ENCODE data around the gene MUSK. TPM values are rescaled to one million over a fixed set of nuclear protein-coding genes. Genes with fewer than 3 reads are reported as not detected.

Gene MUSK
- total and polyA plus RNA-seq, 2 of the 8 experiments (the other 6 are each of a cell fraction or from before 2014, with no cell fraction given) = not detected

DNA sequence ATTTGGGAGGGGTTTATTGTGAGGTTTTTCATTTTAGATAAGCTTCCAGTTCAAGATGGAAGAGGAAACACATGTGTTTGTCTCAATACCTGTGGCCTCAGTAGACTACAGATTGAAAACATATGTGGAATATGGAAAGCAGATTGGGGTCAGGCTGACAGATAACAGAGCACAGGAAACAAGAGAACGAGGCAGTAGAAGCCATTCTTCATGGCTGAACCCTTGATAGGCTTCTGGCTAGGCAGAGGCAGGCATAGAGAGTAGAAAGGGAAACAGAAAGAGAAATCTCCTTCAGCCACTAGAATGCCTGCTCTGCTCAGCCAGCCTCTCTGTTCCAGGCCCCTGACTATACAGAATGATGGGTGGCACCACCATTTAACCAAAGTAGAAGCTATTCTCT, 152.5 kb downstream of the MUSK start:
- CTCF ChIA-PET (ENCODE audit: partially characterized antibody) = interaction anchor here (0.6 to 1.6 kb wide), 4 partner anchors 10 to 184 kb away, joined by 3 to 4 read pairs (median 3); no protein-coding TSS in a partner anchor
- H3K4me3 ChIP-seq (ENCODE audit: extremely low read depth in 1 of 4, insufficient read depth in 2 of 4, low read depth in 3 of 4, low read length in 4 of 4) = no peak overlapping the region
- H3K79me1 ChIP-seq (ENCODE audit: low read depth, low read length) = no peaks in the 10 kb centered on the region
- H3K23me2 ChIP-seq (ENCODE audit: low read depth, low read length) = no peaks in the 10 kb centered on the region
- DNase-seq (ENCODE audit: low read depth in 1 of 2, low spot score in 2 of 2) = no peak
- no peak overlapping the region for H4K91ac ChIP-seq (replicated peaks; ENCODE audit: insufficient read length, low read length)
- no peak overlapping the region for H2BK15ac ChIP-seq (ENCODE audit: low read length)
- no peak overlapping the region for H3K14ac ChIP-seq (ENCODE audit: insufficient read length)
- H3K27ac ChIP-seq (ENCODE audit: low read depth, low read length) = no peak overlapping the region
- no peak overlapping the region for H3K56ac ChIP-seq (replicated peaks; ENCODE audit: insufficient read length, low read depth, low read length)
- 93% methylated on average over 1 of the region's 1 CpG; no CpG with 5 or more reads in 1 of the 2 experiments for WGBS, 2 experiments (ENCODE audit: extremely low coverage in 1 of 2, insufficient coverage in 1 of 2, insufficient read length in 1 of 2, insufficient replicate concordance in 2 of 2, low coverage in 1 of 2, low lambda C conversion rate in 2 of 2, missing lambda C conversion rate in 1 of 2)
- H4K5ac ChIP-seq (ENCODE audit: insufficient read length, low read depth, low read length) = no peak overlapping the region
- no peak overlapping the region for H3K23ac ChIP-seq (ENCODE audit: insufficient read length)
- H2BK12ac ChIP-seq (ENCODE audit: low read depth, low read length) = no peak overlapping the region
- TF ChIP-seq EZH2 (IDR thresholded peaks at IDR 0.05; ENCODE audit: low read depth, low read length, severe bottlenecking) (no peak), FOSL1 (IDR thresholded peaks at IDR 0.05; ENCODE audit: insufficient read depth, low read depth, low read length) (no peak), ATF3 (IDR thresholded peaks at IDR 0.05; ENCODE audit: insufficient read depth, low read depth, low read length) (no peak), PHF8 (conservative IDR thresholded peaks at IDR 0.05; ENCODE audit: low read depth, low read length) (no peak), POLR2A (IDR thresholded peaks at IDR 0.05; ENCODE audit: control extremely low read depth in 1 of 2, low read depth in 2 of 2, low read length in 2 of 2) (no peak), HDAC2 (IDR thresholded peaks at IDR 0.05; ENCODE audit: borderline replicate concordance in 1 of 2, low read depth in 2 of 2, low read length in 2 of 2) (no peak), MAX (IDR thresholded peaks at IDR 0.05) (no peak), RNF2 (IDR thresholded peaks at IDR 0.05; ENCODE audit: borderline replicate concordance, low read depth, low read length, missing control alignments, poor library complexity, severe bottlenecking) (no peak), YY1 (IDR thresholded peaks at IDR 0.05; ENCODE audit: low read depth, low read length) (no peak)
- H3K27me3 ChIP-seq (replicated peaks in 1 of 4; ENCODE audit: control insufficient read depth in 3 of 4, extremely low read depth in 1 of 4, insufficient read depth in 3 of 4, low read length in 3 of 4) = no peaks in the 10 kb centered on the region
- H2AFZ ChIP-seq (ENCODE audit: low read length) = no peak overlapping the region
- H3K9me3 ChIP-seq (ENCODE audit: insufficient read depth in 2 of 2, low read depth in 1 of 2, low read length in 1 of 2) = no peaks in the 10 kb centered on the region
- no peak overlapping the region for H2BK20ac ChIP-seq (ENCODE audit: low read length)
- H2AK5ac ChIP-seq (ENCODE audit: low read depth, low read length) = no peak overlapping the region
- no peak overlapping the region for H3K18ac ChIP-seq (ENCODE audit: extremely low read depth, low read length)
- H3K4ac ChIP-seq (replicated peaks; ENCODE audit: insufficient read length, low read depth, low read length) = no peak overlapping the region
- H2BK120ac ChIP-seq (replicated peaks; ENCODE audit: low read depth, low read length) = no peak overlapping the region
- no peaks in the 10 kb centered on the region for H3K79me2 ChIP-seq (ENCODE audit: control insufficient read depth in 1 of 2, insufficient read depth in 2 of 2, low read length in 2 of 2)
- H3K9ac ChIP-seq (replicated peaks in 1 of 4; ENCODE audit: extremely low read depth in 1 of 4, low read depth in 3 of 4, low read length in 3 of 4) = no peak overlapping the region
- no peaks in the 10 kb centered on the region for H3K36me3 ChIP-seq (ENCODE audit: control insufficient read depth in 2 of 4, insufficient read depth in 4 of 4, low read length in 3 of 4)
- no peak for FAIRE-seq
- H2BK5ac ChIP-seq (ENCODE audit: low read depth, low read length) = no peak overlapping the region
- POLR2A ChIA-PET (ENCODE audit: partially characterized antibody) = no interaction called here
- no peaks in the 10 kb centered on the region for H4K20me1 ChIP-seq (replicated peaks in 1 of 2; ENCODE audit: control insufficient read depth in 1 of 2, insufficient read depth in 2 of 2, low read length in 2 of 2)
- H3K4me1 ChIP-seq (replicated peaks in 1 of 4; ENCODE audit: control insufficient read depth in 3 of 4, insufficient read depth in 4 of 4, low read length in 3 of 4) = peaks cover 0 to 4% (median 0%) of the 10 kb centered on the region in 4 experiments; a peak in 1 of 7 replicates
- no peak overlapping the region for H4K8ac ChIP-seq (ENCODE audit: extremely low read depth, insufficient read depth, low read length)
- H3K4me2 ChIP-seq (ENCODE audit: insufficient read depth in 1 of 2, low read depth in 2 of 2, low read length in 2 of 2) = no peak overlapping the region
